Measurements from ENCODE around the gene HEXA.

The HEXA gene

GRCh38 chr15:72342385-72342784 is 33.4 kb downstream of the HEXA start:
- H3K4me3 Mint-ChIP-seq = no peak overlapping the region
- TF ChIP-seq CTCF (IDR thresholded peaks at IDR 0.05) = no peak
- peaks cover 15% of the 10 kb centered on the region for H3K36me3 Mint-ChIP-seq (ENCODE audit: low read depth)
- H3K27me3 Mint-ChIP-seq (ENCODE audit: low read depth, poor library complexity) = no peaks in the 10 kb centered on the region
- no peak overlapping the region for H3K27ac Mint-ChIP-seq
- peak; percentile 32 for DNase-seq
- H3K9me3 Mint-ChIP-seq = no peaks in the 10 kb centered on the region
- H3K4me1 Mint-ChIP-seq = peaks cover 14% of the 10 kb centered on the region

DNA sequence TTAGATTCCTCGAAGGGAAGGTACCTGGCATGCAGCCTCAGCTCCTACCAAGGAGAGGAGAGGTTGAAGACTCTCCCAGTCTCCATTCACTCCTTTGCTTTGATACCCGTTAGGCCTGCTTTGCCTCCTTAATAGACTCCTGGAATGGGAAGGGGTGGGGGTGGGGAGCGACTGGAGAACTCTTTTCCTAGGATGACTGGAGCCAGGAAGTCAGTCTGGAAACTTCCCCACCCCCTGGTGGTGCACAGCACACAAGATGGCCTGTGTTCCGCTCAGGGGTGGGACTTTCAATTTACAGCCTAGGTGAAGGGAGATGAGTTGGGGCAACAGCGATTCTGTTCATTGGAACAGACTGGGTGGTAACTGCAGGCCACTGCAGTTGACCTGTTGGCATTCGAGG is 34.5 kb downstream of the HEXA start:
- peaks cover 17% of the 10 kb centered on the region for H3K36me3 Mint-ChIP-seq (ENCODE audit: low read depth)
- peak overlapping the region; percentile 11 for H3K27ac Mint-ChIP-seq
- DNase-seq = peak; percentile 64

DNA sequence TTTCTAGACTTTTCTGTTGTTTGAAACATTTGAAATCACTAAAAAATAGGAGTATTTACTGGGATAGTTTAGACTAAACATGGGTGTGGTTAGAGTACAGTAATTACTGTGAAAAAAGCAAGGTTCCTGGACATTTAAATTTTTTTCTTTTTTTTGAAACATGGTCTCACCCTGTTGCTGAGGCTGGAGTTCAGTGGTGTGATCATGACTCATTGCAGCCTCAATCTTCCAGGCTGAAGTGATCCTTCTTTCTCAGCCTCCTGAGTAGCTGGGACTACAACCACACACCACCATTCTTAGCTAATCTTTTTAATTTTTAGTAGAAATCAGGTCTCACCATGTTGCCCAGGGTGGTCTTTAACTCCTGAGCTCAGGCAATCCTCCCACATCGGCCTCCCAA is 35.4 kb downstream of the HEXA start:
- no peak for DNase-seq
- Mint-ChIP-seq H3K9me3 (no peaks in the 10 kb centered on the region), H3K27ac (no peak overlapping the region), H3K4me1 (peaks cover 14% of the 10 kb centered on the region), H3K27me3 (ENCODE audit: low read depth, poor library complexity) (no peaks in the 10 kb centered on the region), H3K4me3 (no peak overlapping the region), H3K36me3 (ENCODE audit: low read depth) (peaks cover 12% of the 10 kb centered on the region)
- no peak for TF ChIP-seq CTCF (IDR thresholded peaks at IDR 0.05)

More for the DNA sequence above, 34.5 kb downstream of the HEXA start:
- no peak overlapping the region for H3K4me3 Mint-ChIP-seq
- H3K27me3 Mint-ChIP-seq (ENCODE audit: low read depth, poor library complexity) = no peaks in the 10 kb centered on the region
- peaks cover 14% of the 10 kb centered on the region for H3K4me1 Mint-ChIP-seq
- TF ChIP-seq CTCF (IDR thresholded peaks at IDR 0.05) = peak; percentile 44
- H3K9me3 Mint-ChIP-seq = no peaks in the 10 kb centered on the region

DNA sequence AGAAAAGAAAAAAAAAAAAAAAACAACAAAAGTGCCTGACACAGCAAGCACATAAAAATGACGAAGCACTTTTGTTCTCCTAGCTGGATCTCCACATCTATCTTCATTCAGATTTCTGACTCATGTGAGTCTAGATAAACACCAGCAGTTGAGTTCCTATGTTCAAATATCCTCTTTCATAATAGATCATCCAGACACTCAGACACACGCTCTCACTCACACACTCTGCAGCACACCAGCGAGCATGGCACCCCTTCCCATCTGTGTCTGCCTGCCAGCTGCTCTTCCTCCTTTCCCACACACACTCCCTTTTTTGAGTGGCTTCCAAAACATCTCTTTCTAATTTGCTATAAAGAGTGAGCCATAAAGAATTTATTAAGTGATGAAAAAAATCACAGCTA is 36.0 kb downstream of the HEXA start:
- Mint-ChIP-seq H3K4me1 (peaks cover 14% of the 10 kb centered on the region), H3K4me3 (no peak overlapping the region), H3K9me3 (no peaks in the 10 kb centered on the region), H3K36me3 (ENCODE audit: low read depth) (peaks cover 9% of the 10 kb centered on the region), H3K27ac (peak overlapping the region; percentile 47), H3K27me3 (ENCODE audit: low read depth, poor library complexity) (no peaks in the 10 kb centered on the region)
- TF ChIP-seq CTCF (IDR thresholded peaks at IDR 0.05) = no peak
- DNase-seq = no peak

DNA sequence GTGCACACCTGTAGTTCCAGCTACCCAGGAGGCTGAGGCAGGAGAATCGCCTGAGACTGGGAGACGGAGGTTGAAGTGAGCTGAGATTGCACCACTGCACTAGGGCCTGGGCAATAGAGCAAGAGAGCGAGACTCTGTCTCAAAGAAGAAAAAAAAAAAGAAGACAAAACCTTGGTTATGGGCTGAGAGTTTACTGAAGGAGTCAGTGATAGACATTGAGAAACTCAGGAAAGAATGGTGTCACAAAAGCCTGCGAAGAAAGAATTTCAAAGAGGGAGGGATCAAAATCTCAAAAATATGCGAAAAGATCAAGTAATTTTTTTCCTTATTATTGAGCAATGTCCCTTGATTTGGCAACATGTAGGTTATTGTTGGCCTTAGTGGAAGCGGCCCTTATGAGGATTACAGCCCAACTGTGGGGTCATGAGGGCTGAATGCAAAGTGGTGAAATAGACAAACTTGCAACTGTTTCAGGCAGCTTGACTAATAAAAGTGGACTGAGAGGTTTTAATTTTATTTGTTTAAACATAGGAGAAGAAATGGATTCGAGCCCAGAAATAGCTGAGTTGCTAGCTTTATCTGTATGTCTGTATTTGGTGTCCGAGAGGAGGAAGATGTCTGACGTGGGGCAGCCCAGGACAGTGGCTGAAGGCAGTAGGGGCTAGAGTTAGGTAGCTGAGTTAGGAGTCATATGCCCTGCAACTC is 37.0 kb downstream of the HEXA start:
- Mint-ChIP-seq H3K4me1 (peaks cover 14% of the 10 kb centered on the region), H3K9me3 (no peaks in the 10 kb centered on the region), H3K27ac (no peak overlapping the region), H3K27me3 (ENCODE audit: low read depth, poor library complexity) (no peaks in the 10 kb centered on the region), H3K4me3 (no peak overlapping the region), H3K36me3 (ENCODE audit: low read depth) (peaks cover 16% of the 10 kb centered on the region)
- DNase-seq = no peak
- no peak for TF ChIP-seq CTCF (IDR thresholded peaks at IDR 0.05)

DNA sequence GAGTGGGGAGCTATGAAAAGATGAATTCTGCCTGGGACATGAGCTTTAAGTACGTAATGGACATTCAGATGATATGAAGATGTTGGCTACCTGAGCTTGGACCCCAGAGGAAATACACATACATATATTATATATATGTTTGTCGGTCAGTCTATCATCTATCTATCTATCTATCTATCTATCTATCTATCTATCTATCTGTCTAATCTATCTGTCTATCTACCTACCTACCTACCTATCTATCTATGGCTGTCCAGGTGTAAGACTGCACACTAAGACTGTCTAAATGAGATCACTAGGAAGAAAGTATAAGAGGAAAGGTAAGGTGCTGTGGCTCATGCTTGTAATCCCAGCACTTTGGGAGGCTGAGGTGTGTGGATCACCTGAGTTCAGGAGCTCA is 37.7 kb downstream of the HEXA start:
- no peaks in the 10 kb centered on the region for H3K27me3 Mint-ChIP-seq (ENCODE audit: low read depth, poor library complexity)
- H3K9me3 Mint-ChIP-seq = no peaks in the 10 kb centered on the region
- H3K4me1 Mint-ChIP-seq = peaks cover 14% of the 10 kb centered on the region
- no peak overlapping the region for H3K27ac Mint-ChIP-seq
- no peak overlapping the region for H3K4me3 Mint-ChIP-seq
- DNase-seq = no peak
- TF ChIP-seq CTCF (IDR thresholded peaks at IDR 0.05) = no peak
- H3K36me3 Mint-ChIP-seq (ENCODE audit: low read depth) = peaks cover 16% of the 10 kb centered on the region
